H1 (cell line): ENCODE results near the gene THRB. TPM values are rescaled to one million over a fixed set of nuclear protein-coding genes. Genes with fewer than 3 reads are reported as not detected.

ENCODE experiments used
- CTCF ChIA-PET: fragments of 300-600 bp; sonication (Branson Sonifier 250); formaldehyde crosslinking; loops from one replicate; lab custom pipeline; 2021; ENCODE audit not compliant: partially characterized antibody; lab: Charles Lee
- POLR2A ChIA-PET: fragments of 300-600 bp; sonication (Branson Sonifier 250); formaldehyde crosslinking; loops from one replicate; lab custom pipeline; 2021; ENCODE audit warnings: inconsistent platforms; ENCODE audit not compliant: partially characterized antibody; lab: Charles Lee
- DNase-seq, 2 experiments: peaks; one replicate each; pipeline versions ENCODE4 v3.0.0 to v3.0.0-alpha.2; 2010 to 2022; ENCODE audit warnings: low spot score in 2 of 2, low read depth in 1 of 2, mixed read lengths in 1 of 2
- FAIRE-seq: peaks from 2 replicates; lab custom pipeline; 2011; peaks lifted over from hg19 to GRCh38; lab: Jason Lieb, UNC
- H2AFZ ChIP-seq: 2 replicates; pipeline ENCODE4 v1.8.1; 2012; ENCODE audit warnings: low read length, inconsistent platforms
- H2AK5ac ChIP-seq: 2 replicates; pipeline ENCODE4 v1.6.1; 2013; ENCODE audit warnings: low read depth, low read length
- H2BK120ac ChIP-seq: replicated peaks from 2 replicates; pipeline ENCODE3; 2013; ENCODE audit warnings: low read depth, low read length, inconsistent platforms
- H2BK12ac ChIP-seq: 2 replicates; pipeline ENCODE4 v1.6.1; 2013; ENCODE audit warnings: low read depth, low read length
- H2BK15ac ChIP-seq: 2 replicates; pipeline ENCODE4 v1.6.1; 2013; ENCODE audit warnings: low read length
- H2BK20ac ChIP-seq: 2 replicates; pipeline ENCODE4 v1.6.1; 2013; ENCODE audit warnings: low read length
- H2BK5ac ChIP-seq: 2 replicates; pipeline ENCODE4 v1.6.1; 2013; ENCODE audit warnings: low read depth, low read length
- H3K14ac ChIP-seq: 2 replicates; pipeline ENCODE4 v1.6.1; 2013; ENCODE audit warnings: inconsistent platforms; ENCODE audit not compliant: insufficient read length
- H3K18ac ChIP-seq: 2 replicates; pipeline ENCODE4 v1.6.1; 2013; ENCODE audit warnings: low read length; ENCODE audit errors: extremely low read depth
- H3K23ac ChIP-seq: 2 replicates; pipeline ENCODE4 v1.6.1; 2013; ENCODE audit warnings: inconsistent platforms; ENCODE audit not compliant: insufficient read length
- H3K23me2 ChIP-seq: 2 replicates; pipeline ENCODE4 v1.6.1; 2013; ENCODE audit warnings: low read depth, low read length
- H3K27ac ChIP-seq: 2 replicates; pipeline ENCODE4 v1.6.1; 2011; ENCODE audit warnings: low read depth, low read length, inconsistent platforms
- H3K27me3 ChIP-seq, 4 experiments: replicated peaks in 1 of 4; 1 replicate in 1 of 4; 2 replicates in 3 of 4; pipeline versions ENCODE4 v1.6.1 to v1.8.1; 2011 to 2013; ENCODE audit warnings: low read length in 3 of 4, mild to moderate bottlenecking in 3 of 4, inconsistent platforms in 2 of 4, mixed read lengths in 2 of 4, moderate library complexity in 1 of 4; ENCODE audit not compliant: control insufficient read depth in 3 of 4, insufficient read depth in 3 of 4; ENCODE audit errors: extremely low read depth in 1 of 4
- H3K36me3 ChIP-seq, 4 experiments: 2 replicates each; pipeline versions ENCODE4 v1.6.1 to v1.8.1; 2011 to 2013; ENCODE audit warnings: mild to moderate bottlenecking in 4 of 4, low read length in 3 of 4, moderate library complexity in 2 of 4, control low read depth in 1 of 4, inconsistent platforms in 1 of 4; ENCODE audit not compliant: insufficient read depth in 4 of 4, control insufficient read depth in 2 of 4
- H3K4ac ChIP-seq: replicated peaks from 2 replicates; pipeline ENCODE3; 2013; ENCODE audit warnings: low read length, low read depth, mixed read lengths, inconsistent platforms; ENCODE audit not compliant: insufficient read length
- H3K4me1 ChIP-seq, 4 experiments: replicated peaks in 1 of 4; 1 replicate in 1 of 4; 2 replicates in 3 of 4; pipeline versions ENCODE4 v1.6.1 to v1.8.1; 2011 to 2013; ENCODE audit warnings: low read length in 3 of 4, inconsistent platforms in 2 of 4, mixed read lengths in 1 of 4; ENCODE audit not compliant: insufficient read depth in 4 of 4, control insufficient read depth in 3 of 4
- H3K4me2 ChIP-seq, 2 experiments: 2 replicates each; pipeline versions ENCODE4 v1.6.1 to v1.8.1; 2011 to 2013; ENCODE audit warnings: low read depth in 2 of 2, low read length in 2 of 2, control low read depth in 1 of 2, inconsistent platforms in 1 of 2, mild to moderate bottlenecking in 1 of 2; ENCODE audit not compliant: insufficient read depth in 1 of 2
- H3K4me3 ChIP-seq, 4 experiments: fragments of 200-600, 300-600 bp in 1 of 4; sonication (generic), shearing (Covaris generic), sonication (Bioruptor Twin) in 1 of 4; 2 replicates each; pipeline versions ENCODE4 v1.5.1 to v1.8.1; 2011 to 2016; ENCODE audit warnings: low read length in 4 of 4, low read depth in 3 of 4, control low read depth in 2 of 4, inconsistent platforms in 2 of 4, mild to moderate bottlenecking in 2 of 4, mixed read lengths in 1 of 4, moderate library complexity in 1 of 4; ENCODE audit not compliant: insufficient read depth in 2 of 4; ENCODE audit errors: extremely low read depth in 1 of 4
- H3K56ac ChIP-seq: replicated peaks from 2 replicates; pipeline ENCODE3; 2013; ENCODE audit warnings: low read depth, mild to moderate bottlenecking, mixed read lengths, low read length, inconsistent platforms; ENCODE audit not compliant: insufficient read length
- H3K79me1 ChIP-seq: 2 replicates; pipeline ENCODE4 v1.6.1; 2013; ENCODE audit warnings: low read depth, low read length, control low read depth
- H3K79me2 ChIP-seq, 2 experiments: 2 replicates each; pipeline versions ENCODE4 v1.6.1 to v1.8.1; 2012 to 2013; ENCODE audit warnings: low read length in 2 of 2, mild to moderate bottlenecking in 2 of 2, inconsistent platforms in 1 of 2; ENCODE audit not compliant: insufficient read depth in 2 of 2, control insufficient read depth in 1 of 2
- H3K9ac ChIP-seq, 4 experiments: replicated peaks in 1 of 4; 1 replicate in 1 of 4; 2 replicates in 3 of 4; pipeline versions ENCODE4 v1.6.1 to v1.8.1; 2011 to 2013; ENCODE audit warnings: low read depth in 3 of 4, low read length in 3 of 4, control low read depth in 2 of 4, mild to moderate bottlenecking in 2 of 4, moderate library complexity in 2 of 4, inconsistent platforms in 1 of 4; ENCODE audit errors: extremely low read depth in 1 of 4
- H3K9me3 ChIP-seq, 2 experiments: 2 replicates each; pipeline versions ENCODE4 v1.6.1 to v1.8.1; 2012 to 2013; ENCODE audit warnings: mild to moderate bottlenecking in 2 of 2, moderate library complexity in 2 of 2, control low read depth in 1 of 2, inconsistent platforms in 1 of 2, low read depth in 1 of 2, low read length in 1 of 2, mixed read lengths in 1 of 2; ENCODE audit not compliant: insufficient read depth in 2 of 2
- H4K20me1 ChIP-seq, 2 experiments: replicated peaks in 1 of 2; 2 replicates each; pipeline versions ENCODE3 to v1.8.1; 2011 to 2013; ENCODE audit warnings: inconsistent platforms in 2 of 2, low read length in 2 of 2, mild to moderate bottlenecking in 1 of 2; ENCODE audit not compliant: insufficient read depth in 2 of 2, control insufficient read depth in 1 of 2
- H4K5ac ChIP-seq: 2 replicates; pipeline ENCODE4 v1.6.1; 2013; ENCODE audit warnings: low read length, low read depth, mixed read lengths, inconsistent platforms; ENCODE audit not compliant: insufficient read length
- H4K8ac ChIP-seq: 2 replicates; pipeline ENCODE4 v1.8.0; 2013; ENCODE audit warnings: mild to moderate bottlenecking, moderate library complexity, low read length, inconsistent platforms; ENCODE audit not compliant: insufficient read depth; ENCODE audit errors: extremely low read depth
- H4K91ac ChIP-seq: replicated peaks from 2 replicates; pipeline ENCODE3; 2013; ENCODE audit warnings: low read length, mixed read lengths, inconsistent platforms; ENCODE audit not compliant: insufficient read length
- BACH1 ChIP-seq: IDR thresholded peaks from 2 replicates; pipeline ENCODE4 v1.6.1; 2012; ENCODE audit warnings: low read length, improper control_type of control experiment
- EGR1 ChIP-seq: IDR thresholded peaks from 2 replicates; pipeline ENCODE4 v1.6.1; 2011; ENCODE audit warnings: low read depth, low read length, borderline replicate concordance
- EZH2 ChIP-seq: fragments of 200-600 bp; sonication (generic); IDR thresholded peaks from 2 replicates; pipeline ENCODE4 v1.7.1; 2012; ENCODE audit warnings: low read depth, mild to moderate bottlenecking, moderate library complexity, low read length, inconsistent platforms; ENCODE audit not compliant: severe bottlenecking
- KDM1A ChIP-seq: fragments of 200-600, 300-600 bp; sonication (generic); IDR thresholded peaks from 2 replicates; pipeline ENCODE4 v1.7.1; 2016; ENCODE audit warnings: mild to moderate bottlenecking, low read length, borderline replicate concordance
- SP4 ChIP-seq: IDR thresholded peaks from 2 replicates; pipeline ENCODE4 v1.6.1; 2012; ENCODE audit warnings: low read length, inconsistent platforms
- TCF12 ChIP-seq: IDR thresholded peaks from 2 replicates; pipeline ENCODE4 v1.6.1; 2011; ENCODE audit warnings: low read depth, mild to moderate bottlenecking, low read length
- WGBS, 2 experiments: shearing (Covaris generic) in 1 of 2; methylation state at CpG; one replicate each; pipeline versions ENCODE4 v1.1.6 to v1.1.7; 2013 to 2015; ENCODE audit warnings: low lambda C conversion rate in 2 of 2, mixed read lengths in 2 of 2, inconsistent platforms in 1 of 2, low coverage in 1 of 2, missing lambda C conversion rate in 1 of 2; ENCODE audit not compliant: insufficient replicate concordance in 2 of 2, insufficient coverage in 1 of 2, insufficient read length in 1 of 2; ENCODE audit errors: extremely low coverage in 1 of 2, missing lambda C conversion rate in 1 of 2; 5-methylcytosine and 5-hydroxymethylcytosine counted together
- polyA plus RNA-seq, 7 experiments: library from polyadenylated mRNA; depleted of rRNA in 3 of 7; stranded (reverse) in 5 of 7; unstranded in 2 of 7; fragments of >200 nt in 5 of 7; fragments of 200-250 nt in 2 of 7; gene quantifications; 1 replicate in 5 of 7; 2 replicates in 1 of 7; 4 replicates in 1 of 7; pipeline versions ENCODE4 v1.2.1 to v1.2.3, GENCODE V29; 2011 to 2013; ENCODE audit warnings: missing spikeins in 2 of 7, mixed read lengths in 2 of 7
- total RNA-seq: library from RNA; stranded (reverse); fragmentation: NEBNext Ultra II Directional; extraction: Animal tissue kit (Norgen Biotek cat#: 25700); gene quantifications from 2 replicates; pipeline ENCODE4 v1.2.1, GENCODE V29; 2021

THRB gene
- total and polyA plus RNA-seq, 2 of the 8 experiments (the other 6 are each of a cell fraction or from before 2014, with no cell fraction given): 0.98 to 3.9 TPM

DNA sequence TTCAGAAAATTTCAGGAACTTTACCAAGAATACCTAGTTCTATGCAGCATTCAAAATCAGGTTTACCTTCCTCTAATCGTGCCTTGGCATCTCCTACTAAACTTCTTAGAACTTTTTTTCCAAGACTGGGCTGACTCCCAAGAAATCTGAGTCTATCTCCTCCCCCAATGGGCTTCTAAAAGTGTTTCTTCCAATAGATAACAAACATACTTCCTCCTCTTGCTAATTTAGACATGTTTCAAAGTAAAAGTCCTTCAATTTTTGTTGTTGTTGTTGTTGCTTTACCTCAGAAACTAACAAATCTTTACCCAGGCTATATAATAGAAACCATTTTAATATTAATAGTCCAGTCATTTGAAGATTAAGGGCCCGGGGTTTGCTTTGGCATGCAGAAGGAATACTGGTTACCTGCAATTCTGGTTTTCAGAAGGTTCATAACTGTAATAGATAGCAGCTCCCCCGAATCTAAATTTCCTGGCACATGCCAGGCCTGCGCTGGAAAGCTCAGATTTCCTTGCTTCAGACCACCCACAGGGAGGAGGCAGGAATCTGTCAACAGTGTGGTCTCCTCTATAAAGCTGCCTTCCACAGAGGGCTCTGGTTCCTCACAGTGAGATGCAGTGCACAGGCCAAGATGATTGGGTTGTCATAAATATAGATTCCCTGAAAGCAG is 188.7 kb downstream of the THRB start:
- no peaks in the 10 kb centered on the region for H3K9me3 ChIP-seq
- no peak overlapping the region for H3K4me3 ChIP-seq
- H3K4ac ChIP-seq: no peak overlapping the region
- FAIRE-seq: peak; percentile 88
- H3K18ac ChIP-seq: no peak overlapping the region
- no peak overlapping the region for H3K23ac ChIP-seq
- CTCF ChIA-PET: interaction anchor here (0.6 to 1.7 kb wide), 4 partner anchors 11 to 375 kb away, joined by 3 to 4 read pairs (median 3); no protein-coding TSS in a partner anchor
- H3K79me1 ChIP-seq: no peaks in the 10 kb centered on the region
- H3K9ac ChIP-seq: no peak overlapping the region
- no peak overlapping the region for H2BK12ac ChIP-seq
- H3K14ac ChIP-seq: no peak overlapping the region
- H3K27me3 ChIP-seq: no peaks in the 10 kb centered on the region
- H3K23me2 ChIP-seq: no peaks in the 10 kb centered on the region
- H2BK15ac ChIP-seq: no peak overlapping the region
- H3K79me2 ChIP-seq: no peaks in the 10 kb centered on the region
- WGBS, 2 experiments: 46% methylated on average over 4 of the region's 4 CpGs; no CpG with 5 or more reads in 1 of the 2 experiments
- 0 out of 4 replicates have a peak overlapping the region, but pooled peaks of 1 of the 2 experiments have one; percentile 6 for H3K4me2 ChIP-seq
- H3K56ac ChIP-seq: no peak overlapping the region
- no peak overlapping the region for H4K8ac ChIP-seq
- H2BK5ac ChIP-seq: no peak overlapping the region
- POLR2A ChIA-PET: no interaction called here
- H4K20me1 ChIP-seq: no peaks in the 10 kb centered on the region
- no peak overlapping the region for H2BK120ac ChIP-seq
- no peak overlapping the region for H2AFZ ChIP-seq
- H2AK5ac ChIP-seq: no peak overlapping the region
- H4K91ac ChIP-seq: no peak overlapping the region
- no peaks in the 10 kb centered on the region for H3K36me3 ChIP-seq
- no peak overlapping the region for H2BK20ac ChIP-seq
- H4K5ac ChIP-seq: no peak overlapping the region
- H3K4me1 ChIP-seq: peaks cover 0 to 4% (median 0%) of the 10 kb centered on the region in 4 experiments; a peak in 1 of 7 replicates
- H3K27ac ChIP-seq: no peak overlapping the region
- TF ChIP-seq SP4 (no peak), KDM1A (no peak), EZH2 (no peak), TCF12 (no peak), BACH1 (no peak), EGR1 (no peak)
- TF ChIP-seq, all 59 proteins: peak for 0
- DNase-seq: peak in 1 of 2 experiments; percentile 53
